ENCODE results near the gene ABLIM1. TPM values are rescaled to one million over a fixed set of nuclear protein-coding genes. Genes with fewer than 3 reads are reported as not detected.

ABLIM1 gene
- total RNA-seq, 1 experiment from 2014 or later, result 274 TPM

- no peaks in the 10 kb centered on the region for H3K27me3 ChIP-seq (ENCODE audit: control insufficient read depth, insufficient read depth, low read length)
- BruUV-seq (replicated peaks), result no TSS peak
These were observed 24.0 kb upstream of the ABLIM1 start for GRCh38 chr10:114682121-114682520.

DNA sequence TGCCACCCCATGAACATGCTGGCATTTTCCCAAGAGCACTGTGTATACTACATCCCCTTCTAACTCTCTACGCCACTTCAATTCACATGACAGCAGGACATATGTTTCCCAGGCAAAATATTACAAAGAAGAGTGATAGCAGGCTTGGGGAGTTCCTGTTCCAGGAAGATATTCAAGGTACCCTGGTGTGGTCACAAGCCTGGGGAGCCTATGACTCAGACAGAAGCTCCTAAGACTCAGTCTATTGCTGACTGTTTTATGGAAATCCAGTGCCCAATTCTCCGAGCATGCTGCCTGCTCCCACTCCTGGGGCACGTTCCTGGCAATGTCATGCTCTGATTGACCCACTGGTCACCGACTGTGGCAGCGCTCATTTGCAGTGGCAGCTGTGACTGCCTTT, 23.5 kb upstream of the ABLIM1 start:
- ChIA-PET CTCF (no interaction called here), POLR2A (interaction anchor here (0.6 to 1.3 kb wide), 3 partner anchors 32 to 48 kb away, joined by 4 to 8 read pairs (median 5); no protein-coding TSS in a partner anchor)
- H3K9me3 ChIP-seq (ENCODE audit: control insufficient read depth, insufficient read depth, low read depth, low read length), result no peaks in the 10 kb centered on the region
- peak overlapping the region; percentile 31 to 48 for H3K4me3 ChIP-seq (ENCODE audit: low read depth in 2 of 2, low read length in 2 of 2)
- no peaks in the 10 kb centered on the region for H3K36me3 ChIP-seq (ENCODE audit: control insufficient read depth, insufficient read depth, low read length)
- peak; percentile 36 for ATAC-seq
- in situ Hi-C loops (cut with HindIII; ENCODE audit: low pct_unique_long_range_greater_than_20kb, low sequenced_read_pairs) (no loop called here), intact Hi-C loops (cut with micrococcal nuclease; ENCODE audit: unreplicated experiment) (loop anchor here (5.0 kb wide), 1 partner anchor 49 kb away; no protein-coding TSS in a partner anchor)
- H3K4me1 ChIP-seq (ENCODE audit: control insufficient read depth, insufficient read depth, low read length), result peaks cover 83% of the 10 kb centered on the region
- H3K27me3 ChIP-seq (ENCODE audit: control insufficient read depth, insufficient read depth, low read length), result no peaks in the 10 kb centered on the region
- peak overlapping the region; percentile 100 for H3K27ac ChIP-seq (ENCODE audit: low read length)
- no peak for DNase-seq (ENCODE audit: low read depth, low spot score)
- no TSS peak for BruUV-seq (replicated peaks)
- no peak for TF ChIP-seq SIN3A (IDR thresholded peaks at IDR 0.05; ENCODE audit: borderline replicate concordance, insufficient read depth, low read depth, low read length)
- TF ChIP-seq REST (IDR thresholded peaks at IDR 0.05; ENCODE audit: insufficient read depth in 1 of 2, low read depth in 2 of 2, low read length in 1 of 2), result no peak
- peak; percentile 19; the same call in 1 of the 2 replicates for TF ChIP-seq POLR2AphosphoS5 (IDR thresholded peaks at IDR 0.05; ENCODE audit: low read depth, low read length)
- TF ChIP-seq TCF7L2 (IDR thresholded peaks at IDR 0.05; ENCODE audit: low read depth, low read length), result no peak
- TF ChIP-seq, protein P1, sequence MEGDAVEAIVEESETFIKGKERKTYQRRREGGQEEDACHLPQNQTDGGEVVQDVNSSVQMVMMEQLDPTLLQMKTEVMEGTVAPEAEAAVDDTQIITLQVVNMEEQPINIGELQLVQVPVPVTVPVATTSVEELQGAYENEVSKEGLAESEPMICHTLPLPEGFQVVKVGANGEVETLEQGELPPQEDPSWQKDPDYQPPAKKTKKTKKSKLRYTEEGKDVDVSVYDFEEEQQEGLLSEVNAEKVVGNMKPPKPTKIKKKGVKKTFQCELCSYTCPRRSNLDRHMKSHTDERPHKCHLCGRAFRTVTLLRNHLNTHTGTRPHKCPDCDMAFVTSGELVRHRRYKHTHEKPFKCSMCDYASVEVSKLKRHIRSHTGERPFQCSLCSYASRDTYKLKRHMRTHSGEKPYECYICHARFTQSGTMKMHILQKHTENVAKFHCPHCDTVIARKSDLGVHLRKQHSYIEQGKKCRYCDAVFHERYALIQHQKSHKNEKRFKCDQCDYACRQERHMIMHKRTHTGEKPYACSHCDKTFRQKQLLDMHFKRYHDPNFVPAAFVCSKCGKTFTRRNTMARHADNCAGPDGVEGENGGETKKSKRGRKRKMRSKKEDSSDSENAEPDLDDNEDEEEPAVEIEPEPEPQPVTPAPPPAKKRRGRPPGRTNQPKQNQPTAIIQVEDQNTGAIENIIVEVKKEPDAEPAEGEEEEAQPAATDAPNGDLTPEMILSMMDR (IDR thresholded peaks at IDR 0.05), result no peak

More at GRCh38 chr10:114682121-114682520, 24.0 kb upstream of the ABLIM1 start:
- peaks cover 89% of the 10 kb centered on the region for H3K4me1 ChIP-seq (ENCODE audit: control insufficient read depth, insufficient read depth, low read length)
- DNase-seq (ENCODE audit: low read depth, low spot score) (no peak), ATAC-seq (no peak)
- ChIA-PET POLR2A (interaction anchor here (0.6 to 1.3 kb wide), 3 partner anchors 19 to 31 kb away, joined by 3 to 6 read pairs (median 4); no protein-coding TSS in a partner anchor), CTCF (interaction anchor here (0.6 kb wide), 1 partner anchor 11 kb away, joined by 4 read pairs; no protein-coding TSS in a partner anchor)
- peak overlapping the region; percentile 48 to 55; a peak in 3 of 4 replicates for H3K4me3 ChIP-seq (ENCODE audit: low read depth in 2 of 2, low read length in 2 of 2)
- TF ChIP-seq POLR2AphosphoS5 (IDR thresholded peaks at IDR 0.05; ENCODE audit: low read depth, low read length) (no peak), REST (IDR thresholded peaks at IDR 0.05; ENCODE audit: insufficient read depth in 1 of 2, low read depth in 2 of 2, low read length in 1 of 2) (no peak), TCF7L2 (IDR thresholded peaks at IDR 0.05; ENCODE audit: low read depth, low read length) (no peak), SIN3A (IDR thresholded peaks at IDR 0.05; ENCODE audit: borderline replicate concordance, insufficient read depth, low read depth, low read length) (no peak)
- TF ChIP-seq, protein P1 (IDR thresholded peaks at IDR 0.05), result no peak
- H3K27ac ChIP-seq (ENCODE audit: low read length), result peak overlapping the region; percentile 100
- in situ Hi-C loops (cut with HindIII; ENCODE audit: low pct_unique_long_range_greater_than_20kb, low sequenced_read_pairs), result no loop called here
- intact Hi-C loops (cut with micrococcal nuclease; ENCODE audit: unreplicated experiment), result loop anchor here (5.0 kb wide), 1 partner anchor 50 kb away; no protein-coding TSS in a partner anchor
- no peaks in the 10 kb centered on the region for H3K36me3 ChIP-seq (ENCODE audit: control insufficient read depth, insufficient read depth, low read length)
- no peaks in the 10 kb centered on the region for H3K9me3 ChIP-seq (ENCODE audit: control insufficient read depth, insufficient read depth, low read depth, low read length)

Data from Panc1 (cell line).